IPS-18c (cell line): ENCODE measurements around the gene CDIPT.

Experiments used
- H3K4me3 ChIP-seq: 2 replicates; pipeline ENCODE4 v1.7.0; 2013; ENCODE audit warnings: low read depth, mild to moderate bottlenecking, low read length, moderate library complexity; ENCODE audit not compliant: insufficient read depth
- H3K9me3 ChIP-seq: one replicate; pipeline ENCODE4 v1.6.1; 2013; ENCODE audit warnings: mild to moderate bottlenecking, low read length, moderate library complexity; ENCODE audit not compliant: control insufficient read depth, insufficient read depth

Gene CDIPT

DNA sequence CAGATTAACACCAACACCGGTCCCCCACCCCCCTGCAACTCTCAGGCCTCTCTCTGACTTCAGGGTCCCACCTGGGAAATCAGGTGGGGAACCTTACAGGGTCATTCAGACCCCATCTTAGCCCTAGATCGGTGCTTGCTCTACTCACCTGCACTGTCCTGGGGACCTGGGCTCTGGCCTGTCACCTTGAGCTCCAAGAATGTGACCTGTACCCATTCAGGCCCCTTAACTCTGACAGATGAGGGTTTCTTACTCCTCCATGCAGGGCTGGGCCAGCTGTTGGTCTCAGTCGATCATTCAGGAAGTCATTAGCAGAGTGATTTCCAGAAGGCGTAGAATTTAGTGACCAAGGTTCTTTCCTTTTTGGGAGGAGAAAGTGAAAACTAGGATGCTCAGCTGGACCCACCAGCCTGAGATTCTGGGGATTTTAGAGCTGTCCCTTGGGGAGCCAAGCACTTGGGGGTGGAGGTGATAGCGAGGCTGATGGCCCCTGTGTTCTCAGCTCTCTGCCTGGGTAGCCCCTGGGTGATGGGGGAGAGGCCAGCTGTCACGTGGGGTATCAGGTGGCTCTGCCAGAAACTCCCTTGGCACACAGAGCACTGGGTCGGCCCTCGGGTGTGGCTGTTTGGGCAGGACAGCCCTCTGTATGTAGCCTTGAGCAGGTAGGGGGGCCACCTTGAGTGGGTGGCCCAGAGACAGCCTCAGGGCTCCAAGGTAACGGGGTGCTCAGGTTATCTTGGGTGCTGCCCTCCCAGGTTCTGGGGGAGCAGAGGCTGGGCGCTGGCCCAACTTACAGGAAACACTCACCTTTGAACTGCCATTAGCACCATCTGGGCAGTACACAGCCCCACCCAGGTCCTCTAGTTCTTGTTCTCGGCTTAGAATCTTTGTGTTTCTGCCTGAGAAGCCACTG lies 42.0 kb downstream of the CDIPT start:
- Histone ChIP-seq H3K9me3 (no peaks in the 10 kb centered on the region), H3K4me3 (no peak overlapping the region)

DNA sequence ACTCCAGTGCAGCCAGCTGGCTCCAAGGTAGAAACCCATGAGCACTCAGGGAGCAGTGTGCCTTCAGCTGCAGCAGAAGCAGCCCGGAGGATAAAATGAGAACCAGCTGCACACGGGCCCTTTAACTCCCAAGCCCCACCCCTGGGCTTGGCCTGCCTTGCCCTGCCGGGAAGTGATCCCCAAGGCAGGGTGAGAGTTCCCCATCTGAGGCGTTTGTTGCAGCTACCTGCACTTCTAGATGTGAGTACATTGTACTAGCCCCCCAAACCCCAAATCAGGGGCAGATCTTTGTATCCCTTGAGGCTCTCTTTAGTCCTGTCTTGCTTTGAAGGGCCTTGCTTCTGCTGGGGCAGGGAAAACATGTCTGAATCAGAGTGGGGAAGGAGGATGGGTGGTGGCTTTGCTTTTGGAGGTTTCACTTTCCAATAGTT lies 42.7 kb downstream of the CDIPT start, which contains the start of gene MVP:
TSS of gene MVP (plus strand) at position 192 of the 431 bp plus-strand sequence. CDS start 10,088 bp downstream, outside the sequence.
- no peaks in the 10 kb centered on the region for H3K9me3 ChIP-seq
- H3K4me3 ChIP-seq: no peak within 1 kb of the TSS

DNA sequence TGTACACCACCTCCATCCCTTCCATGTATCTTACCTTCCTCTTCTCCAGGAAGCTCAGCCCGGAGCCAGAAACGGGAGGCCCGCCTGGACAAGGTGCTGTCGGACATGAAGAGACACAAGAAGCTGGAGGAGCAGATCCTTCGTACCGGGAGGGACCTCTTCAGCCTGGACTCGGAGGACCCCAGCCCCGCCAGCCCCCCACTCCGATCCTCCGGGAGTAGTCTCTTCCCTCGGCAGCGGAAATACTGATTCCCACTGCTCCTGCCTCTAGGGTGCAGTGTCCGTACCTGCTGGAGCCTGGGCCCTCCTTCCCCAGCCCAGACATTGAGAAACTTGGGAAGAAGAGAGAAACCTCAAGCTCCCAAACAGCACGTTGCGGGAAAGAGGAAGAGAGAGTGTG lies 43.5 kb downstream of the CDIPT start:
- H3K4me3 ChIP-seq: no peak overlapping the region
- H3K9me3 ChIP-seq: no peaks in the 10 kb centered on the region

DNA sequence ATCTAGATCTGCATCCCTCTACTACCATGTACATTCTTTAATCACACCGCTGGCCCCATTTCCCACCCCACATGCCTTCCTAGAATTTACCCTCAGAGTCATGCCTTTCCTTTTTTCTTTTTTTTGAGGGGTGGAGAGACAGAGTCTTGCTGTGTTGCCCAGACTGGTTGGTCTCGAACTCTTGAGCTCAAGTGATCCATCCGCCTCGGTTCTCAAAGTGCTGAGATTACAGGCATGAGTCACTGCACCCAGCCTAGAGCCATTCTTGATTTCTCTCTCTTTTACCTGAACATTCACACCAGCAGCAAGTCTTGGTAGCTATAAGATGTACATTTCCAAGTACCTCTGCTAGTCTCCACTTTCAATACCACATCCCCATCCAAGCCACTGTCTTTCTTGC lies 44.9 kb downstream of the CDIPT start:
- Histone ChIP-seq H3K9me3 (no peaks in the 10 kb centered on the region), H3K4me3 (no peak overlapping the region)

DNA sequence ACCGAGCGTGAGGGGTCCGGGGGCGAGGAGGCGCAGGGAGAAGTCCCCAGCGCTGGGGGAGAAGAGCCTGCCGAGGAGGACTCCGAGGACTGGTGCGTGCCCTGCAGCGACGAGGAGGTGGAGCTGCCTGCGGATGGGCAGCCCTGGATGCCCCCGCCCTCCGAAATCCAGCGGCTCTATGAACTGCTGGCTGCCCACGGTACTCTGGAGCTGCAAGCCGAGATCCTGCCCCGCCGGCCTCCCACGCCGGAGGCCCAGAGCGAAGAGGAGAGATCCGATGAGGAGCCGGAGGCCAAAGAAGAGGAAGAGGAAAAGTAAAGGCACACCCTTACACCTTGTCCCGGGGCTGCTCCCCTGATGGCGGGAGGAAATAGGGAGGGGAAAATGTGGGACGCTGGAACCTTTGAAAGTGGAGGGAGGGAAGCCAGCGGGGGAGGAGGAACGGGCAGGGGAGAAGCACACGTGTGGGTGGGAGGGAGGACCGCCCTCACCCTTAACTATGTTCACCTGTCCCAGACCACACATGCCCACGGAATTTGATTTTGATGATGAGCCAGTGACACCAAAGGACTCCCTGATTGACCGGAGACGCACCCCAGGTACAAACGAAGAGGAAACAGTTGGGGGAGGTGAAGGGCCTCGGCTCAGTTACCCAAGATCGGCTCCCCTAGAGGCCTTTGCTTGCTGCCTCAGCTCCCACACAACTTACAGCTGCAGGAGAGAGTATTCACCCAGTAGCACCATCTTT lies 46.2 kb downstream of the CDIPT start:
- Histone ChIP-seq H3K4me3 (peak overlapping the region; percentile 99), H3K9me3 (no peaks in the 10 kb centered on the region)

DNA sequence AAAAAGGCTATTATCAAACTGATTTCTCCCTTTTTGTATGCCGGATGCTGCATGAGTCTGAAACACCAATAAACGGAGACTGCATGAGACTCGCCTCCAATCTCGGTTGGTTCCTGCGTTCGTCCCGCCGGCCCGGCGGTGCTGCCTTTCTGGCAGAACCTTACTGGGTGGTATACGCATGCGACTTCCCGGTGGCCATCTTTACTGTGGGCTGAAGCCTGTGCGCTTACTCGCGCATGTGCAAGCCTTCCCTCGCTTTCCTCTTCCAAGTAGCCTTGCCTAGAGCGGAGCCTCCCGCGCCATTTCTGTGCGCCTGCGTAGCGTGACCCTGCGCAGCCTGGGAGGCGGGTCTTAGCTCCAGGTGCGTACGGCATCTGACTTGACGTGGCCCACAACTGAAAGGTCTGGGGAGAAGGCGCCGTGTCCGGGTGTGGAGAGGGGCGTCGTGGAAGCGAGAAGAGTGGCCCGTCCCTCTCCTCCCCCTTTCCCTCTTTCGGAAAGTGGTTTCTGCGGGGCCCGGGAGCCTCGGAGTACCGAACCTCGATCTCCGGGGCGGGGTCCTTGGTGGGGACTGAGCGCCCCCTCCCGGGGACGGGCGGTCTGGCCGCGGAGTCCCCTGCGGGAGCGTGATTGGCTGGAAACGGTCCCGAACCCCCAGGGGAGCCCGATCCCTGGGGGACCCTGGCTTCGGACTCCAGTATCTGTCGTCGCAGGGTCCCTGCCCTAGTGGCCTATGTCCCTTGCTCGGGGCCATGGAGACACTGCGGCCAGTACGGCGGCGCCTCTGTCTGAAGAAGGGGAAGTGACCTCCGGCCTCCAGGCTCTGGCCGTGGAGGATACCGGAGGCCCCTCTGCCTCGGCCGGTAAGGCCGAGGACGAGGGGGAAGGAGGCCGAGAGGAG lies 47.0 kb downstream of the CDIPT start, which contains the start of gene PAGR1:
TSS of gene PAGR1 (plus strand) at position 360 of the 901 bp plus-strand sequence. CDS start at position 734, 374 bp downstream.
- Histone ChIP-seq H3K9me3 (no peaks in the 10 kb centered on the region), H3K4me3 (peak within 1 kb of the TSS; percentile 99)

DNA sequence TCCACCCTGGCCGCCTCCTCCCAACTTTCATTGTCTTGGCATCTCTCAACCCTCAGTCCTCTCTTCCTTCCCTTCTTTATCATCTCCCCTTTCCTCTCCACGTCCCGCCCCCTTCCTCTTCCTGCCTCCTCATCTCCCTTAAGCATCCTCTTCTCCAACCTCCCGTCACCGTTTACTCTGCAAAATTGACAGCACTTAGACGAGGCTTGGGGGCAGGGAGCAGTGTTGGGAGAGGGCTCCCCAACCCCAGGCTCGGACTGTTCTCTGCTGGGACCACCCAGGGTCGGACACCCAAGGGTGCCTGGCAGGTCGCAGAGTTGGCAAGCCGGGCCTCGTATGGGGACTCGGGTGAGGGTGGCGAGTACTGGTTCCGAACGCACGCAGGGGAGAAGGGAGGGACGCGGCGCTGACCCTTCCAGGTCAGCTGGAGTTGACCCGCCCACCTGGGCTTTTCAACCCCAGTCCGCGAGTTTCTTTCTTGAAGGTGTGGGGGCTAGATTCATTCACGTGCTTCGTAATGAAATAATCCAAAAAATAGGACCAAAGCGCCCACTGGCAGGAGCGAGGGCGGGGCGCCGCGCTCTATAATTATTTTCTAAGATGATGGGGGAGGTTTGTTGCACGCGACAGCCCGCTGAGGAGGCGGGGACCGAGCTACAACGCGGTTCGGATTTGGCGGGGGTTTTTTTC lies 47.8 kb downstream of the CDIPT start:
- Histone ChIP-seq H3K4me3 (peak overlapping the region; percentile 69), H3K9me3 (no peaks in the 10 kb centered on the region)

DNA sequence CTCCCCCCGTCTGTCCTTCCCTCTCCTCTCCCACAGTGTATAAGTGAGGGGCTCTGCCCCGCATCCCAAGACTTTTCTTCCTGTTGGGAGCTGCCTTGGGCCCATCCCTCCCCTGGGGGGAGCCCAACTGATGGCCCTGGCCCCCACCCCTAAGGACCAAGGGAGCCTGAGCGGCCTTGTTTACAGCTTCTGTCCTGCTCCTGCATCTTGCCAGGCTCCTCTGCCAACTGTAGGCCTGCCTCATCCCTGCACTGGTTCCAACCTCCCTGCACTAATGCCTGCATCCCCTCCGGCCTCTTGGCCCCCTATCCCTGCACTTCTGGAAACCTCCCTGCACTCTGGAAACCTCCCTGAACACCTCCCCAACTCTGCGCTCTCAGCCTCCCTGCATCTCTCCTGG lies 48.4 kb downstream of the CDIPT start:
- peak overlapping the region; percentile 69 for H3K4me3 ChIP-seq

DNA sequence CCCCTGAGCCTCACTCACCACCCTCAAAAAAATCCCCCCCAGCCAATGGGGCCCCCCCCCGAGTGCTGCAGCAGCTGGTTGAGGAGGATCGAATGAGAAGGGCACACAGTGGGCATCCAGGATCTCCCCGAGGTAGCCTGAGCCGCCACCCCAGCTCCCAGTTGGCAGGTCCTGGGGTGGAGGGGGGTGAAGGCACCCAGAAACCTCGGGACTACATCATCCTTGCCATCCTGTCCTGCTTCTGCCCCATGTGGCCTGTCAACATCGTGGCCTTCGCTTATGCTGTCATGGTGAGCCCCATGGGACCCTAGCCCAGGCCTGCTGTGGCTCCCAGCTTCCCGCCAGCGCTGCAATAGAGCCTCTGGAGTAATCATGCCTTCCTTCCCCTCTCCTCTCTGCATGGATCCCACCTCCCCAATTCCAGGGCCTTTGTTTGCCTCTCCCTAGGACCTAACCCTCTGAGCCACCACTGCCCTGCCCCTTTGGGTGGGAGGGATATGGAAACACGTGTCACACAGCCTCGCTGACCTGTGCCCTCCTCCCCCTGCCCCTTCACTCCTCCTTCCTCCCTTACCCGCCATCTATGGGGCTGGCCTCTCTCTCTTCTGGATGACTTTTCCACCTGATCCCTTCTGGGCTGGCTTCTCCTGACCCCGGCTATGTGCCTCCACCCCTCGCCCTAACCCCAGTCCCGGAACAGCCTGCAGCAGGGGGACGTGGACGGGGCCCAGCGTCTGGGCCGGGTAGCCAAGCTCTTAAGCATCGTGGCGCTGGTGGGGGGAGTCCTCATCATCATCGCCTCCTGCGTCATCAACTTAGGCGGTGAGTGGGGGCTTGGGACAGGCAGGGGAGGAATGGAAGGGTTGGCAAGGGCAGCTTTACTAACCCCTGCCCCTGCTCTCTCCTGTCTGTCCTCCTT lies 49.1 kb downstream of the CDIPT start:
- Histone ChIP-seq H3K9me3 (no peaks in the 10 kb centered on the region), H3K4me3 (peak overlapping the region; percentile 69; the same call in 1 of the 2 replicates)

More for the DNA sequence above, 48.4 kb downstream of the CDIPT start:
- no peaks in the 10 kb centered on the region for H3K9me3 ChIP-seq

DNA sequence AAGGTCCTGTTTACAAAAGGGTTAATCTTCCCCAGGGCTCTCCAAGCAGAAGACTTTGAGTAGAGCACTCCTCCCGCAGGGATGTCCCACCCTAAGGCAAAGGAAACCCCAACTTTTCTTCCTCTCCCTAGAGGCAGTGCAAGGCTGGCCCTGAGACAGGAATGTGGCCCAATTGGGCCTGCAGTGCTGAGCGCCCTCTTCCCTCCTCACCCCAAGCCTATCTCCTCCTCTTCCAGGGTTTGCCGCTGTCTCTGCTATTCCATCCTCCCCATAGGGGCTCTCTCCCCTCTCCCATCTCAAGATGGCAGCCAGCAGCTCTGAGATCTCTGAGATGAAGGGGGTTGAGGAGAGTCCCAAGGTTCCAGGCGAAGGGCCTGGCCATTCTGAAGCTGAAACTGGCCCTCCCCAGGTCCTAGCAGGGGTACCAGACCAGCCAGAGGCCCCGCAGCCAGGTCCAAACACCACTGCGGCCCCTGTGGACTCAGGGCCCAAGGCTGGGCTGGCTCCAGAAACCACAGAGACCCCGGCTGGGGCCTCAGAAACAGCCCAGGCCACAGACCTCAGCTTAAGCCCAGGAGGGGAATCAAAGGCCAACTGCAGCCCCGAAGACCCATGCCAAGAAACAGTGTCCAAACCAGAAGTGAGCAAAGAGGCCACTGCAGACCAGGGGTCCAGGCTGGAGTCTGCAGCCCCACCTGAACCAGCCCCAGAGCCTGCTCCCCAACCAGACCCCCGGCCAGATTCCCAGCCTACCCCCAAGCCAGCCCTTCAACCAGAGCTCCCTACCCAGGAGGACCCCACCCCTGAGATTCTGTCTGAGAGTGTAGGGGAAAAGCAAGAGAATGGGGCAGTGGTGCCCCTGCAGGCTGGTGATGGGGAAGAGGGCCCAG lies 50.0 kb downstream of the CDIPT start:
- Histone ChIP-seq H3K9me3 (no peaks in the 10 kb centered on the region), H3K4me3 (peak overlapping the region; percentile 88)

DNA sequence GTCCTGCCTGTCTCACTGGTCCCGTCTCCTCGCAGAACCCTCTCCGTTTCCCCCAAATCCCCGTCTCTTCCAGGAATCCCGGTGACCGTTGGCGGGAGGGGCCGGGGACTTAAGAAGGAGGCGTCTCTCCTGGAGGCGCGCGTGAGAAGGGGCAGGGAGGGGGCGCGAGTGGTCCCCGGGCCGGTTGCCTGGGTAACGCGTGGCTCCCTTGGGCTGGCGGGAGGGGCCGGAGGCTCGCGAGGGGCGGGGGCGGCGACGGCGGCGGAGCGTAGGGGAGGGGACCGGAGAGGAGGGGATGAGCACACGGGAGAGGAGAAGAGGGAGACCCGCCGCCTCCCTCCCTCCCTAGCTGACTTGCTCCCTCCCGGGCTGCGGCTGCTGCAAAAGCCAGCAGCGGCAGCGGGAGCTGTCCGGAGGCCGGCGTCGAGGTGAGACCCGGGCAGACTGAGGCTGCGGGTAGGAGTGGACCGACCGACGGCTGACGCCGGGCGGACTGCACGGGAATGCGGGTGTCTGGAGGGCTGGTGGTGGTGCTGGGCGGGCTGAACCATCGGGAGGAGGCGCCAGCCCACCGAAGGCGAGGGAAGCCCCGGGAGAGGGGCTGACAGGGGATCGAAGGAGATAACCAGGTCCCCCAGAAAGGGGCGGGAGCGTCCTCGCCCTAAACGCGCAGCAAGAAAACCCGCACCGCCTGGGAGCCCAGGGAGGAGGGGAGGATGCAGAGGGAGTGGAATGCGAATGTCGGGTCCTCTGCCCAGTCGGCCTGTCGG lies 50.9 kb downstream of the CDIPT start, which contains the start of gene PRRT2:
TSS of gene PRRT2 (plus strand) at position 298 of the 770 bp plus-strand sequence. CDS start 862 bp downstream, outside the sequence.
- no peaks in the 10 kb centered on the region for H3K9me3 ChIP-seq
- H3K4me3 ChIP-seq: peak within 1 kb of the TSS; percentile 88

DNA sequence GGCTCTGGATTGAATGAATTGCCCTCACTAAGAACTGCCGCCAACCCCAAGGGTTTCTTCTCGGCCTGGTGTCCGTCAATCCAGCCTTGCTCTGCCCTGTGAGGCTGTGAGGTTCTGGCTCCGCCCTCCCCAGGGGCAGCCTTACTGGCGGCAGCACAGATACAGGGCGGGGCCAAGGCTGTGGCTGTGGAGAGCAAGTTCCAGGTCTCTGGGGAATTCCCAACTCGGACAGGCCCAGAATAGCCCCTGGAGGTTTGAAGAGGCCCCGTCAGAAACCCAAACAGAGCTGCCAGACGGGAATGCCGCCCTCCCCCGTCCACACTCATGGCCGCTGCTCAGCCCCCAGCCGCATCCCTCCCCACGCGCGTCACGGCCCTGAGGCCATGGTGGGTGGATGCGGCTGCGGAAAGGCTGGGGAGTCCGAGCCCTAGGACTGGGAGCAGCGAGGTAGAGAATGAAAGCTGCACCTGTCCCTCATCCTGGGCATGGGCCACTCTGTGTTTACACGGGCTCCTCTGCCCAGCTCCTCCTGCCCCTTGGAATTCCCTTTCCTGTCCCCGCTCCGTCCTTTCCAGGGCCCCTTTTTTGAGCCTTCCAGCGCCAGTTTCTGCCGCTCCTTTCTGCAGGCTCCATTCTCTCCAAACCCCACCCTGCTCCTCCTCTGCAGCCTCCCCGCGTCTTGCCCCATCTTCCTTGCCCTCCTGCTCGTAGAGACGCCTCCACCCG lies 51.7 kb downstream of the CDIPT start:
- Histone ChIP-seq H3K4me3 (peak overlapping the region; percentile 88), H3K9me3 (no peaks in the 10 kb centered on the region)

DNA sequence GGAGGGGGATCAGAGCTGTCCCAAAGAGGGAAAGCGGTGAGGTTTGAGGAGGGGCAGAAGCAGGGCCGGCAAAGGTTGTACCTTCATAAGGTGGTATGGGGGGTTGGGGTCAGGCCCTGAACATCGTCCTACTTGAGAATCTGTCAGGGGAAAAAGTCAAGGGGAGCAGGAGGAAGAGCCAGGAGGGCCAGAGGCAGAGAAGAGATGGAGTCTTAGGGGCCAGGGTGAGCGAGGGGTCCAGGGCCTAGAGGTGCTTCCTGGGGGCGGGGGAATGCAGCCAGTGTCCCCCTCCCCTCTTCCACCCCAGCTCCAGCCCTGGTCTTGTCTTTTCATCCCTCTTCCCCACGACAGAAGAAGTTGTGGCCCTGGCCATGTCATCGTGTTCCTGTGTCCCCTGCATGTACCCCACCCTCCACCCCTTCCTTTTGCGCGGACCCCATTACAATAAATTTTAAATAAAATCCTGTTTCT lies 52.3 kb downstream of the CDIPT start:
- Histone ChIP-seq H3K4me3 (peak overlapping the region; percentile 25), H3K9me3 (no peaks in the 10 kb centered on the region)
